NCI-H748 treated with DMSO at 0.1 percent for 48 hours (cell line): ENCODE data around the gene NRG3.
"Not testable (repeated sequence)": the region's sequence is repeated elsewhere in the genome, so short reads cannot be mapped to it uniquely, and the experiment has no call there.

Experiments
- DNase-seq: peaks from one replicate; lab custom pipeline; 2025; lab: John Stamatoyannopoulos, UW

The NRG3 gene

GRCh38 chr10:82916941-82917340, 1041.9 kb downstream of the NRG3 start:
- DNase-seq = no peak

- DNase-seq = no peak
Measured at GRCh38 chr10:82918022-82918421, 1043.0 kb downstream of the NRG3 start.

- DNase-seq = no peak
Measured at GRCh38 chr10:82922046-82922445, 1047.1 kb downstream of the NRG3 start.

GRCh38 chr10:82922755-82923154, 1047.8 kb downstream of the NRG3 start:
- no peak for DNase-seq

GRCh38 chr10:82924711-82925110, 1049.7 kb downstream of the NRG3 start:
- no peak for DNase-seq

GRCh38 chr10:82925547-82925946, 1050.6 kb downstream of the NRG3 start:
- DNase-seq = no peak

GRCh38 chr10:82932451-82932850, 1057.5 kb downstream of the NRG3 start:
- no peak for DNase-seq

- no peak for DNase-seq
Measured at GRCh38 chr10:82934429-82934828, 1059.4 kb downstream of the NRG3 start.

GRCh38 chr10:82934947-82935346, 1060.0 kb downstream of the NRG3 start:
- no peak for DNase-seq

- no peak for DNase-seq
Measured at GRCh38 chr10:82938331-82938730, 1063.3 kb downstream of the NRG3 start.

GRCh38 chr10:82942286-82943099, 1067.5 kb downstream of the NRG3 start:
- DNase-seq = no peak

GRCh38 chr10:82943142-82943541, 1068.1 kb downstream of the NRG3 start:
- DNase-seq = no peak

- DNase-seq = no peak
Measured at GRCh38 chr10:82949816-82950575, 1075.0 kb downstream of the NRG3 start.

- DNase-seq = no peak
Measured at GRCh38 chr10:82953331-82953730, 1078.3 kb downstream of the NRG3 start.

GRCh38 chr10:82953909-82954308, 1078.9 kb downstream of the NRG3 start:
- no peak for DNase-seq

GRCh38 chr10:82960421-82961060, 1085.5 kb downstream of the NRG3 start:
- not testable (repeated sequence) for DNase-seq

- DNase-seq = no peak
Measured at GRCh38 chr10:82961864-82962263, 1086.9 kb downstream of the NRG3 start.

- DNase-seq = no peak
Measured at GRCh38 chr10:82966130-82966529, 1091.1 kb downstream of the NRG3 start.

- no peak for DNase-seq
Measured at GRCh38 chr10:82968533-82968932, 1093.5 kb downstream of the NRG3 start.

- DNase-seq = no peak
Measured at GRCh38 chr10:82969405-82969804, 1094.4 kb downstream of the NRG3 start.

- no peak for DNase-seq
Measured at GRCh38 chr10:82980321-82980720, 1105.3 kb downstream of the NRG3 start.

GRCh38 chr10:82981137-82981723, 1106.2 kb downstream of the NRG3 start:
- no peak for DNase-seq
